ENCODE measurements around the gene ANO6. TPM values are rescaled to one million over a fixed set of nuclear protein-coding genes. Genes with fewer than 3 reads are reported as not detected.

ANO6 gene
- total RNA-seq, 3 donors from 2014 or later (not counting 1 experiment from before 2014, with no cell fraction given), result 26.6 to 31.0 (median 30.4) TPM

- H3K27me3 Mint-ChIP-seq (ENCODE audit: low read depth in 2 of 2), result no peaks in the 10 kb centered on the region
- intact Hi-C loops (cut with micrococcal nuclease), result no loop called here
- no peak overlapping the region for H3K27ac Mint-ChIP-seq
- Histone ChIP-seq H3K4me3 (ENCODE audit: low read length) (no peak overlapping the region), H3K27ac (ENCODE audit: low read length) (no peak overlapping the region), H3K4me1 (ENCODE audit: control insufficient read depth, insufficient read depth, low read length) (no peaks in the 10 kb centered on the region), H3K36me3 (ENCODE audit: control insufficient read depth, insufficient read depth, low read length) (peaks cover 6% of the 10 kb centered on the region), H3K9me3 (ENCODE audit: control insufficient read depth, insufficient read depth, low read length) (peaks cover 27% of the 10 kb centered on the region), H3K27me3 (ENCODE audit: control insufficient read depth, insufficient read depth, low read length) (no peaks in the 10 kb centered on the region)
- peaks cover 8 to 16% of the 10 kb centered on the region in 2 donors for H3K9me3 Mint-ChIP-seq
- DNase-seq (no peak), ATAC-seq (no peak)
- H3K4me3 Mint-ChIP-seq, result no peak overlapping the region
- peaks cover 25% of the 10 kb centered on the region for H3K36me3 Mint-ChIP-seq
- TF ChIP-seq, protein P1, sequence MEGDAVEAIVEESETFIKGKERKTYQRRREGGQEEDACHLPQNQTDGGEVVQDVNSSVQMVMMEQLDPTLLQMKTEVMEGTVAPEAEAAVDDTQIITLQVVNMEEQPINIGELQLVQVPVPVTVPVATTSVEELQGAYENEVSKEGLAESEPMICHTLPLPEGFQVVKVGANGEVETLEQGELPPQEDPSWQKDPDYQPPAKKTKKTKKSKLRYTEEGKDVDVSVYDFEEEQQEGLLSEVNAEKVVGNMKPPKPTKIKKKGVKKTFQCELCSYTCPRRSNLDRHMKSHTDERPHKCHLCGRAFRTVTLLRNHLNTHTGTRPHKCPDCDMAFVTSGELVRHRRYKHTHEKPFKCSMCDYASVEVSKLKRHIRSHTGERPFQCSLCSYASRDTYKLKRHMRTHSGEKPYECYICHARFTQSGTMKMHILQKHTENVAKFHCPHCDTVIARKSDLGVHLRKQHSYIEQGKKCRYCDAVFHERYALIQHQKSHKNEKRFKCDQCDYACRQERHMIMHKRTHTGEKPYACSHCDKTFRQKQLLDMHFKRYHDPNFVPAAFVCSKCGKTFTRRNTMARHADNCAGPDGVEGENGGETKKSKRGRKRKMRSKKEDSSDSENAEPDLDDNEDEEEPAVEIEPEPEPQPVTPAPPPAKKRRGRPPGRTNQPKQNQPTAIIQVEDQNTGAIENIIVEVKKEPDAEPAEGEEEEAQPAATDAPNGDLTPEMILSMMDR (IDR thresholded peaks at IDR 0.05), result no peak
- H3K4me1 Mint-ChIP-seq, result no peaks in the 10 kb centered on the region
- WGBS (ENCODE audit: insufficient coverage), result 95% methylated on average over 14 of the region's 14 CpGs
These were observed 41.3 kb upstream of the ANO6 start for GRCh38 chr12:45174595-45174994.

GRCh38 chr12:45178771-45179170 is 37.1 kb upstream of the ANO6 start:
- Mint-ChIP-seq H3K27me3 (ENCODE audit: low read depth in 2 of 2) (no peaks in the 10 kb centered on the region), H3K9me3 (peaks cover 10 to 16% of the 10 kb centered on the region in 2 donors), H3K27ac (no peak overlapping the region), H3K4me3 (no peak overlapping the region), H3K4me1 (no peaks in the 10 kb centered on the region), H3K36me3 (peaks cover 25% of the 10 kb centered on the region)
- no peak overlapping the region for H3K4me3 ChIP-seq (ENCODE audit: low read length)
- peaks cover 27% of the 10 kb centered on the region for H3K9me3 ChIP-seq (ENCODE audit: control insufficient read depth, insufficient read depth, low read length)
- no peak overlapping the region for H3K27ac ChIP-seq (ENCODE audit: low read length)
- intact Hi-C loops (cut with micrococcal nuclease), result no loop called here
- no peak for DNase-seq
- peaks cover 6% of the 10 kb centered on the region for H3K36me3 ChIP-seq (ENCODE audit: control insufficient read depth, insufficient read depth, low read length)
- H3K4me1 ChIP-seq (ENCODE audit: control insufficient read depth, insufficient read depth, low read length), result no peaks in the 10 kb centered on the region
- ATAC-seq, result no peak
- no peaks in the 10 kb centered on the region for H3K27me3 ChIP-seq (ENCODE audit: control insufficient read depth, insufficient read depth, low read length)
- TF ChIP-seq, protein P1 (IDR thresholded peaks at IDR 0.05), result no peak

GRCh38 chr12:45182511-45182910 is 33.4 kb upstream of the ANO6 start:
- Mint-ChIP-seq H3K4me1 (no peaks in the 10 kb centered on the region), H3K27ac (no peak overlapping the region), H3K9me3 (peaks cover 8 to 13% of the 10 kb centered on the region in 2 donors), H3K36me3 (peaks cover 17% of the 10 kb centered on the region), H3K4me3 (no peak overlapping the region), H3K27me3 (ENCODE audit: low read depth in 2 of 2) (no peaks in the 10 kb centered on the region)
- no peak for DNase-seq
- intact Hi-C loops (cut with micrococcal nuclease), result no loop called here
- H3K9me3 ChIP-seq (ENCODE audit: control insufficient read depth, insufficient read depth, low read length), result peaks cover 14% of the 10 kb centered on the region
- TF ChIP-seq, protein P1 (IDR thresholded peaks at IDR 0.05), result no peak
- no peaks in the 10 kb centered on the region for H3K27me3 ChIP-seq (ENCODE audit: control insufficient read depth, insufficient read depth, low read length)
- no peaks in the 10 kb centered on the region for H3K36me3 ChIP-seq (ENCODE audit: control insufficient read depth, insufficient read depth, low read length)
- H3K4me3 ChIP-seq (ENCODE audit: low read length), result no peak overlapping the region
- no peak overlapping the region for H3K27ac ChIP-seq (ENCODE audit: low read length)
- ATAC-seq, result no peak
- no peaks in the 10 kb centered on the region for H3K4me1 ChIP-seq (ENCODE audit: control insufficient read depth, insufficient read depth, low read length)

DNA sequence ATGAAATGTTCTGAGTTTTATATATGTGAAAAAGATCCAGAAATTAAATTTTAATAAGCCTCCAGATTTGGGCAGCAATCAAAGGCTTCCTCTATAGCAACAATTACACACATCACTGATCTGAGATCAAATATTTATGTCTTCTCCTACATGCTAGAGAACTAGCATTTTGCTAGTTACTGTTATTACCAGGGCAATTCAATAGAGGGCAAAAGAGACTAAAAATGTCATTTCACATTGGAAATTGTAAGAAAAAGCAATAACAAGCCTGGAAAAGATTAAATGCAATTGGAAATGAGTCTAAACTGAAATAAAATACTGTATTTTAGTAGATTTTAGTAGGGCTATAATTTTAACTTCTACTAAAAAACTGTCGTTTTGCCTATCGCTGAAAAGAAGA is 32.6 kb upstream of the ANO6 start:
- Mint-ChIP-seq H3K9me3 (peaks cover 2 to 6% of the 10 kb centered on the region in 2 donors), H3K36me3 (peaks cover 10% of the 10 kb centered on the region), H3K4me3 (no peak overlapping the region), H3K27ac (no peak overlapping the region), H3K27me3 (ENCODE audit: low read depth in 2 of 2) (no peaks in the 10 kb centered on the region), H3K4me1 (no peaks in the 10 kb centered on the region)
- ATAC-seq (no peak), DNase-seq (no peak)
- Histone ChIP-seq H3K9me3 (ENCODE audit: control insufficient read depth, insufficient read depth, low read length) (peaks cover 10% of the 10 kb centered on the region), H3K27ac (ENCODE audit: low read length) (no peak overlapping the region), H3K27me3 (ENCODE audit: control insufficient read depth, insufficient read depth, low read length) (no peaks in the 10 kb centered on the region), H3K4me1 (ENCODE audit: control insufficient read depth, insufficient read depth, low read length) (no peaks in the 10 kb centered on the region), H3K4me3 (ENCODE audit: low read length) (no peak overlapping the region), H3K36me3 (ENCODE audit: control insufficient read depth, insufficient read depth, low read length) (no peaks in the 10 kb centered on the region)
- WGBS (ENCODE audit: insufficient coverage), result no CpG with 5 or more reads among the region's 2 CpGs
- intact Hi-C loops (cut with micrococcal nuclease), result no loop called here
- TF ChIP-seq, protein P1 (IDR thresholded peaks at IDR 0.05), result no peak
